ENCODE results near the gene MBP.
"Not testable (repeated sequence)": the region's sequence is repeated elsewhere in the genome, so short reads cannot be mapped to it uniquely, and the experiment has no call there.

The MBP gene

DNA sequence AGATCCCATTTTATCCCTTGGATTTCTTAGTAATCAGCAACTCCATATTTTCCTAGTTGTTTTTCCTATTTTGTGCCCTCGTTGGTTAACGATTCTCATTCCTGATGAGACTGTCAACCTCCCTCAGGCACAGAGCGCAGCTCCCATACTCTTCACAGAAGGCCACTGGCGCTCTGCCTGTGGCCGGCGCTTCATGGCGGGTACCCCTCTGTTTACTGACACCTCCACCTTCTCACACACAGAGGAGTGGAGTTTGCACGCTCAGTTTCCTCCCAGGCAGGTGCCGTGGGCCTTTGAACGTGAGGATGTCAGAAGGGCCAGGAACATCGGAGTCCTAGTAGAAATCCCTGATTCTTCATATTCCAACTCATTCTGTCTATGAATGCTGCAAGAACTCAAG, 139.0 kb downstream of the MBP start:
- H3K4me3 Mint-ChIP-seq = no peak overlapping the region
- no peak overlapping the region for H3K27ac Mint-ChIP-seq
- H3K36me3 Mint-ChIP-seq (ENCODE audit: low read depth) = no peaks in the 10 kb centered on the region
- H3K9me3 Mint-ChIP-seq = no peaks in the 10 kb centered on the region
- H3K4me1 Mint-ChIP-seq (ENCODE audit: low read depth) = peaks cover 2% of the 10 kb centered on the region
- H3K27me3 Mint-ChIP-seq (ENCODE audit: low read depth) = peaks cover 9% of the 10 kb centered on the region

DNA sequence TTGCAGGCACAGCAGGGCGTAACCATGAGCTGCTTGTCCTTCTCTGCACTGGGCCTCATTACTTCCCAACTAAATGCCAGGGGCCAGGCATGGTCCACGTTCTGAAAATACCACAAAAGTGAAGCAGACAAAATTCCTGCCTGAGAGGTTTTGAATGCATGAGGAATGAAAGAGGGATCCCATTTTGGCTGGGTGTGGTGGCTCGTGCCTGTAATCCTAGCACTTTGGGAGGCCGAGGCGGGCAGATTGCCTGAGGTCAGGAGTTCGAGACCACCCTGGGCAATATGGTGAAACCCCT, 139.5 kb downstream of the MBP start:
- peaks cover 9% of the 10 kb centered on the region for H3K27me3 Mint-ChIP-seq (ENCODE audit: low read depth)

DNA sequence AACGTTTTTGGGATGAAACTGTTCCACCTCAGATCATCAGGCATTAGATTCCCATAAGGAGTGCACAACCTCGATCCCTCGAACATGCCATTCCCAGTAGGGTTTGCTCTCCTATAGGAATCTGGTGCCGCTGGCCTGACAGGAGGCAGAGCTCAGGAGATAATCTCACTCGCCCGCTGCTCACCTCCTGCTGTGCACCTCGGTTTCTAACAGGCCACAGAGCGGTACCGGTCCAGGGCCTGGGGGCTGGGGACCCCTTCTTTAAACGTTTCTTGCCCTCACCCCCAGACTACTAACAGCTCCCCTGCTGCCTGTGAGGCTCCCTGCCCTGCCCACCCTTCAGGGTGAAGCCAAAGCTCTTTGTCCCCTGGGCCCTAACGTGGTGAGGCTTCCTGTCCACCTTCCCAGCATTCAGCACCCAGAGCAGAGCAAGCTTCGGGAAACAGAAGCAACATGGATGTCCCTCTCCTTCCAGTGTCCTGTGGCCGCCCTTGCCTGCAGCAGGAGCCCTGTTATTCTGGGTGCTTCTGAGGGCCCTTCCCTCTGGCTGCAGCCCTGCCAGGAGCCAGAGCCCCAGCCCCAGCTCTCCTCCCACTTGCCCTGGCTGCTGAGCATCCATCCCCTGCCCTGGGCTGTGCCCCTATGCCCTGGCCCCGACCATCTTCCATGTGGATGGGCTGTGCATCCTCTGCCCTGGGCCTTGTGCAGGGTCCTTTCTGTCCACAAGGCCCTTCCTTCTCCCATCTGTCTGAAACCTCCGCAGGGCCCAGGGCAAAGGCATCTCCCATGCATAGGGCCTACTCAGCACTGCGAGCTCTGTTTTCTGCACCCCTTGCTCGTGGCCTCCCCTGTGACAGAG, 140.1 kb downstream of the MBP start:
- Mint-ChIP-seq H3K27me3 (ENCODE audit: low read depth) (peaks cover 11% of the 10 kb centered on the region), H3K4me3 (no peak overlapping the region), H3K4me1 (ENCODE audit: low read depth) (peaks cover 2% of the 10 kb centered on the region), H3K9me3 (no peaks in the 10 kb centered on the region), H3K36me3 (ENCODE audit: low read depth) (no peaks in the 10 kb centered on the region), H3K27ac (no peak overlapping the region)

More for the DNA sequence above, 139.5 kb downstream of the MBP start:
- no peak overlapping the region for H3K4me3 Mint-ChIP-seq
- no peaks in the 10 kb centered on the region for H3K36me3 Mint-ChIP-seq (ENCODE audit: low read depth)
- H3K4me1 Mint-ChIP-seq (ENCODE audit: low read depth) = peaks cover 2% of the 10 kb centered on the region
- H3K9me3 Mint-ChIP-seq = no peaks in the 10 kb centered on the region
- no peak overlapping the region for H3K27ac Mint-ChIP-seq

- Mint-ChIP-seq H3K9me3 (no peaks in the 10 kb centered on the region), H3K4me3 (no peak overlapping the region), H3K4me1 (ENCODE audit: low read depth) (peaks cover 2% of the 10 kb centered on the region), H3K36me3 (ENCODE audit: low read depth) (no peaks in the 10 kb centered on the region), H3K27me3 (ENCODE audit: low read depth) (peaks cover 14% of the 10 kb centered on the region), H3K27ac (no peak overlapping the region)
These were observed 141.4 kb downstream of the MBP start for GRCh38 chr18:76991021-76991688.

- not testable (repeated sequence) for H3K4me1 Mint-ChIP-seq (ENCODE audit: low read depth); H3K36me3 Mint-ChIP-seq (ENCODE audit: low read depth); H3K27me3 Mint-ChIP-seq (ENCODE audit: low read depth); H3K4me3 Mint-ChIP-seq; H3K27ac Mint-ChIP-seq; H3K9me3 Mint-ChIP-seq
These were observed 142.1 kb downstream of the MBP start for GRCh38 chr18:76990343-76991020.

GRCh38 chr18:76989647-76990190, 142.9 kb downstream of the MBP start:
- Mint-ChIP-seq H3K36me3 (ENCODE audit: low read depth) (no peaks in the 10 kb centered on the region), H3K4me3 (no peak overlapping the region), H3K9me3 (no peaks in the 10 kb centered on the region), H3K27me3 (ENCODE audit: low read depth) (peaks cover 4% of the 10 kb centered on the region), H3K27ac (no peak overlapping the region), H3K4me1 (ENCODE audit: low read depth) (peaks cover 2% of the 10 kb centered on the region)

DNA sequence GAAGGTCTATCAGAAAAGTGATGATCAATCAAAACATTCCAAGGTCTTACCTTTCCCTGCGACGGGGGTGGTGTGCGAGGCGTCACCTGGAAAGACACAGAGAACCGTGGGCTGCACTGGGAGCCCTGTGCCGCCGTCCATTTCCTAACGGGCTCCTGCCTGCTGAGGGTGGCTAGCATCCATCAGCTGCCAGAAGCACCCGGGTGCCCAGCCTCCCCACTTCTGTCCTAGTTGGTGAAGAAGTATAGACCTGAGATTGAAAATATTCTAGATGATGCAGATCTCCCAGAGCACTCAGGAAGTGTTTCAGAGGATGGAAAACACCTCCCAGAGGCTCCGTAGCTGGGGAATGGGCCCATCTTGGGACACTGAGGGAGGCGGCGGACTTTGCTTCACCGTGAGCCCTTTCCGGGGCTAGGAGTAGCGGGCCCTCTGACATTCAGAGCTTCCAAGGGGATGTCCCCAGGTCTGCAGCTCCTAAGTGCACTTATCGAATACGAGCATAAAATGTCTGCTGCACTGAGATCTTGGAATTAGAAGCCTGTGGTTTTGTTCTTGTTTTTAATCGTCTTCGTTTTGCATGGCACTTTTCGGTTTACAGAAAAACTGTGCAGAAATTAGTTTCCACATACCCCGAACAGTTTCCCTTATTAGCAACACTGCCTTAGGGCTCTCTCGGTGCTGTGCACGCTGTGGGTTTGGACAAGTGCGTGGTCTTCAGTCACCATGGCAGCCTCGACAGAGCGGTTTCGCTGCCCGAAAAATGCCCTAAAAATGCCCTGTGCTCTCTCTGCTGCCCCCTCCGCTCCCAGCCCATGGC, 143.5 kb downstream of the MBP start:
- Mint-ChIP-seq H3K36me3 (ENCODE audit: low read depth) (no peaks in the 10 kb centered on the region), H3K4me1 (ENCODE audit: low read depth) (peaks cover 2% of the 10 kb centered on the region), H3K4me3 (no peak overlapping the region), H3K27ac (no peak overlapping the region), H3K27me3 (ENCODE audit: low read depth) (peaks cover 4% of the 10 kb centered on the region), H3K9me3 (no peaks in the 10 kb centered on the region)

GRCh38 chr18:76988031-76988826, 144.4 kb downstream of the MBP start:
- H3K4me1 Mint-ChIP-seq (ENCODE audit: low read depth) = peaks cover 2% of the 10 kb centered on the region
- no peaks in the 10 kb centered on the region for H3K36me3 Mint-ChIP-seq (ENCODE audit: low read depth)
- peaks cover 4% of the 10 kb centered on the region for H3K27me3 Mint-ChIP-seq (ENCODE audit: low read depth)
- no peak overlapping the region for H3K27ac Mint-ChIP-seq
- H3K9me3 Mint-ChIP-seq = no peaks in the 10 kb centered on the region
- H3K4me3 Mint-ChIP-seq = no peak overlapping the region

GRCh38 chr18:76986406-76986805, 146.2 kb downstream of the MBP start:
- H3K4me3 Mint-ChIP-seq = no peak overlapping the region
- peaks cover 6% of the 10 kb centered on the region for H3K4me1 Mint-ChIP-seq (ENCODE audit: low read depth)
- no peak overlapping the region for H3K27ac Mint-ChIP-seq
- no peaks in the 10 kb centered on the region for H3K9me3 Mint-ChIP-seq
- peaks cover 4% of the 10 kb centered on the region for H3K27me3 Mint-ChIP-seq (ENCODE audit: low read depth)
- H3K36me3 Mint-ChIP-seq (ENCODE audit: low read depth) = no peaks in the 10 kb centered on the region

DNA sequence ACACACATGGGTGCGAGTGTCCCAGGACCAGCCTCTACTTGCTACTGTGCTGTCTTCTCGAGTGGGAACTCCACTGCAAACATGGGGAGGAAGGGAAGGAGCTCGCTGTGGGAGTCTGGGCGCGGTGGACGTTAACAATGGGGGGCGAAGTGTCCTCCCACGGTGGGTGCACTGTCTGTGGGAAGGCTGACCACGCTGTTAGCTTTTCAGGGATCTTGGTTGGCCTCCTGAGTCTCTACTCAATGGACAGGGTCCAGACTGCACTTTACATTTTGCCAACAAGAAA, 146.7 kb downstream of the MBP start:
- H3K36me3 Mint-ChIP-seq (ENCODE audit: low read depth) = no peaks in the 10 kb centered on the region
- peaks cover 4% of the 10 kb centered on the region for H3K27me3 Mint-ChIP-seq (ENCODE audit: low read depth)
- H3K9me3 Mint-ChIP-seq = no peaks in the 10 kb centered on the region
- H3K4me3 Mint-ChIP-seq = no peak overlapping the region
- H3K4me1 Mint-ChIP-seq (ENCODE audit: low read depth) = peaks cover 5% of the 10 kb centered on the region
- no peak overlapping the region for H3K27ac Mint-ChIP-seq

- Mint-ChIP-seq H3K4me1 (ENCODE audit: low read depth) (peaks cover 4% of the 10 kb centered on the region), H3K4me3 (no peak overlapping the region), H3K36me3 (ENCODE audit: low read depth) (no peaks in the 10 kb centered on the region), H3K27me3 (ENCODE audit: low read depth) (peaks cover 4% of the 10 kb centered on the region), H3K27ac (no peak overlapping the region), H3K9me3 (no peaks in the 10 kb centered on the region)
These were observed 147.2 kb downstream of the MBP start for GRCh38 chr18:76985156-76985950.

DNA sequence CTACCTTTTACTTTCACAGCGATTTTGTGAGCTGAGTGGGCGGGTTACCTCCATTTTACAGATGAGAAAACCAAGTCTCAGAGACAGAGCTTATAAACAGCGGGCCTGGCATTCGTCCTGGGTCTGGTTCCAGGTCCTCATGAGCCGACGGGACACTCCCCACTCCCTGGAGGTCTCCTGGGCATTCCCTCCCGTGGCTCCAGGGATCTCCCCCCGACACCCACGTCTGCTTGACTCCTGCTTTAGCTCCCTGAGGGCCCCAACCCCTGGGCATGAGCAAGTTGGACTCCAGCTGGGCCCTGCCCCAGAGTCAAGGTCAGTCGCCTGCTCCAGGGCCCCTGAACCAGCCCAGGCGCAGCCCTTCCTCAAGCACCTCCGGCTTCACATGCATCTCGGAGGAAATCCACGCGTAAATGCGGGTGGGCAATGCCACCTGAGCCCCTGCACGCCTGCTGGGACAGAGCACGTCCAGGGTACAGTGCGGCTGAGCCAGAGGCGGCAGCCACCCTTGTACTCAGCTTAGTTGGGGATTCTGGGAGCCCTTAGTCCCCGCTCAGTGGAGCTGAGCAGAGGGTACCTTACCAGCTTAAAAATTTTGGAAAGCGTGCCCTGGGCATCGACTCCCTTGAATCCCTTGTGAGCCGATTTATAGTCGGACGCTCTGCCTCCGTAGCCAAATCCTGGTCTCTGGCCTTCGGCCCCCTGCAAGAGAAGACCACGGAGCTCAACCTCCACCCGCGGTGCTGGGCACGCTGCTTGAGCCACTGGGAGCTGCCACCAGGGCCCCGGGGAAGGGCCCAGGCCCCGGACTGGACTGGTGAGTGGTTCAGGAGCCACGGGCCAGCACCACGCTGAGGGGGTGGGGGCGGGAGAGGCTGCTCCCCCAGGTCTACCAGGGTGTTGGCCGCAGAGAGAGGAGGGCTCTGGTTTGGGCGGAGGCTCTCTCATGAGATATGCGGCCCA, 148.1 kb downstream of the MBP start:
- no peaks in the 10 kb centered on the region for H3K36me3 Mint-ChIP-seq (ENCODE audit: low read depth)
- H3K27me3 Mint-ChIP-seq (ENCODE audit: low read depth) = peaks cover 4% of the 10 kb centered on the region
- no peak overlapping the region for H3K4me3 Mint-ChIP-seq
- no peaks in the 10 kb centered on the region for H3K9me3 Mint-ChIP-seq
- peaks cover 4% of the 10 kb centered on the region for H3K4me1 Mint-ChIP-seq (ENCODE audit: low read depth)
- H3K27ac Mint-ChIP-seq = no peak overlapping the region

Data from T-helper 1 cell treated with Interleukin-12 subunit alpha and Interleukin-12 subunit beta and Interleukin-4 antibody, amounts not matched to agents 30 μg/mL and 1 μg/mL, for 36 hours (primary cell).